Measurements from ENCODE around the gene ADAM10. TPM values are rescaled to one million over a fixed set of nuclear protein-coding genes. Genes with fewer than 3 reads are reported as not detected.

ADAM10 gene
- total RNA-seq, 1 donor from 2014 or later = 85.9 TPM

DNA sequence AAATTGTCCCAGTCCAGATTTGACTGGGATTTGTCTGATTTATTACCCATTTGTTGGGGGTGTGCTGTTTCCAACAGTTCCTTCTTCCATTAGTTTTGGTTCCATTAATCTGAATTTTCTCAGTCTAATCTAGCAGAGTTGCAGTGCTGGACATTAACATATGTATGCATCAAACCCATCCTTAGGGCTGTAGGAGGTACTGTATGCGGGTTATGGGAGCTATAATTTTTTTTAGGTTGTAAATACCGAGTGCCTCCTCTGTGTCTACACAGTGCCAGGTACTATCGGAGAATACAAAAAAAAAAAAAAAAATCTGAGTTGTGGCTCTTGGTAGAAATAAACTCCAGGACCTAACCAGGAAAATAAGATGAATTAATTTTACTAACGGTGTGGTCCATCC lies 183.9 kb downstream of the ADAM10 start:
- intact Hi-C loops (cut with DNase I) = no loop called here
- no peak for DNase-seq (ENCODE audit: low spot score)

- no peak for DNase-seq (ENCODE audit: low spot score)
- intact Hi-C loops (cut with DNase I) = no loop called here
These were observed 184.5 kb downstream of the ADAM10 start for GRCh38 chr15:58564981-58565380.

- intact Hi-C loops (cut with DNase I) = no loop called here
- DNase-seq (ENCODE audit: low spot score) = no peak
These were observed 187.4 kb downstream of the ADAM10 start for GRCh38 chr15:58562135-58562534.

DNA sequence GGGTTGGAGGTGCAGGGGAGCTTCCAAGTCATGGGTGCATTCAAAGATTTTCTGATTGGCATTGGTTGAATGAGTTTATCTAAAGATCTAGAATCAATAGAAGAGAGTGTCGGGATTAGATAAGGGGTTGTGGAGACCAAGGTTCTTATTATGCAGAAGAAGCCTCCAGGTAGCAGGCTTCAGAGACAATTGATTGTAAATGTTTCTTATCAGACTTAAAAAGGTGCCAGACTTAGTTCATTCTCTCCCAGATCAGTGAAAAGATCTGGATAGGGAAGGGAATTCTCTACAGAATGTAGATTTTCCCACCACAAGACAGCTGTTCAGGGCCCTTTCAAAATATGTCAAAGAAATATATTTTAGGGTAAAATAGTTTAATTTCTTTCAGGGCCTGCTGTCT lies 188.2 kb downstream of the ADAM10 start:
- intact Hi-C loops (cut with DNase I) = no loop called here
- no peak for DNase-seq (ENCODE audit: low spot score)

DNA sequence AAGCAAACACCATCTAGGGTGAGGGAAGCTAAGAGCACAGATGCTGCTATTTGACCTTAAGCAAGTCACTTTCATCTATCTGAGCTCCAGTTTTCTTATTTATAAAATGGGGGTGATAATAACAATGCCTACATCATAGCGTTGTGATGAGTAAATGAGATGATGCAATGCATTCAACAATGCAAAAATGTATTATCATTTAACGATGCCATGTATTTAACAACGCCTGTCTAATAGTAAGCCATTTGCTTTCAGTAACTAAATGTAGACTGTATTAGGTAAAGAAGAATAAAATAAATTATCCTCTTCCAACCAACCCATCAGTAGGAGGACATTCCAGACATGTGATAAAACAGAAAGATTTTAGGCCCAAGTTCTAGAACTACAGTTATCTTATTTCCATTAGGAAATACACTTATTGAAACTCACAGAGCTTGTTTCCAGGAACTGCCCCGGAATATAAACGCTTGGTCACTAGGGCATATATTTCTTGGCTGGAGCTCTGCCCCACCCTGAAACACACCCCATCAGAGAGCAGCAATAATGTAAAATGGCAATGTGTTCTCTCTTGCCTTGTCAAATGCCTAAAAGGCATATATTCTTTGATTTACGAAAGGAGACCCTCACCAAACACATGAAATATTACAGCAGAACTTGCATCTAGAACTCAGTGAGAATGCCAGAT lies 189.5 kb downstream of the ADAM10 start:
- DNase-seq (ENCODE audit: low spot score) = peak; percentile 22
- intact Hi-C loops (cut with DNase I) = no loop called here

- intact Hi-C loops (cut with DNase I) = no loop called here
- no peak for DNase-seq (ENCODE audit: low spot score)
These were observed 190.7 kb downstream of the ADAM10 start for GRCh38 chr15:58558777-58559176.

GRCh38 chr15:58556541-58556940 lies 193.0 kb downstream of the ADAM10 start:
- intact Hi-C loops (cut with DNase I) = no loop called here
- no peak for DNase-seq (ENCODE audit: low spot score)

GRCh38 chr15:58556028-58556361 lies 193.5 kb downstream of the ADAM10 start:
- peak; percentile 33 for DNase-seq (ENCODE audit: low spot score)
- intact Hi-C loops (cut with DNase I) = no loop called here

DNA sequence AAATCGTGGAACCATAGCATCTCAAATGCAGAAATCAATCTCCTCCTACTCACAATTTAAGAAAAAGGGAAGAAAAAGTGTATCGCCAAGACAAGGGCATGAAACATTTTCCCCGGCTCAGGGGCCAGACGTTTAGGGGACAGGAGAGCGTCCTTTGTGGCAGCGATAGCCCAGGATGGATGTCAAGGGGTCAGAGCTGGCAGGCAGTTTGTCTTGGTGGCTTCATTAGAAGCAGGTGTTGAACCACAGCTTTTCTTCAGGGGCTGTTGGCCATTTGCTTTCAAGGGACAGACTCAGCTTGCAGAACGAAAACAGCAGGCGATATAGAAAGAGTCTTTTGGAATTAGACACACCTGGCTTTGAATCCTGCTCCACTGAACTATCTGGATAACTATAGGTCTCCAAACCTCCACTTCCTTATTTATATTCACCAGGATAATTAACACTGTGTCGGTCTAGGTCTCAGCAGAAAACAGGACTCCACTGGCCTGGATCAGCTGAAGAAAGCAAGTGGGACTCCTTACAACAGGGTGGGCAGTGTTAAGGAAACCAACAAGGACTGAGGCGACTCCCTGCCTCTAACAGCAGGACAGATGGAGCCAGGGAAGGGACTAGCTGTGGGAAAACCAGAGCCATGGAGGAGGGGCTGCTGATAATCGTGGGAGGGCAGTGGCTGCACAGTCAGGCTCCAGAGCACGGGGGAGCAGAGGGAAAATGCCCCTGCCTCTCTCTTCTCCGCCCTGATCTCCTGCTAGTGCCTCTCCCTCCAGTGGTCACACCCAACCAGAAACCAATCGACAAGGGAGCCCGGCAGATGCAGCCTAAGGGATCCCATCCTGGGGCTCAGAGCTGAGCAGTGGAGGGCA lies 194.1 kb downstream of the ADAM10 start:
- DNase-seq (ENCODE audit: low spot score) = peak; percentile 65
- intact Hi-C loops (cut with DNase I) = no loop called here

- intact Hi-C loops (cut with DNase I) = no loop called here
- DNase-seq (ENCODE audit: low spot score) = peak; percentile 15
These were observed 194.7 kb downstream of the ADAM10 start for GRCh38 chr15:58554758-58555157.

DNA sequence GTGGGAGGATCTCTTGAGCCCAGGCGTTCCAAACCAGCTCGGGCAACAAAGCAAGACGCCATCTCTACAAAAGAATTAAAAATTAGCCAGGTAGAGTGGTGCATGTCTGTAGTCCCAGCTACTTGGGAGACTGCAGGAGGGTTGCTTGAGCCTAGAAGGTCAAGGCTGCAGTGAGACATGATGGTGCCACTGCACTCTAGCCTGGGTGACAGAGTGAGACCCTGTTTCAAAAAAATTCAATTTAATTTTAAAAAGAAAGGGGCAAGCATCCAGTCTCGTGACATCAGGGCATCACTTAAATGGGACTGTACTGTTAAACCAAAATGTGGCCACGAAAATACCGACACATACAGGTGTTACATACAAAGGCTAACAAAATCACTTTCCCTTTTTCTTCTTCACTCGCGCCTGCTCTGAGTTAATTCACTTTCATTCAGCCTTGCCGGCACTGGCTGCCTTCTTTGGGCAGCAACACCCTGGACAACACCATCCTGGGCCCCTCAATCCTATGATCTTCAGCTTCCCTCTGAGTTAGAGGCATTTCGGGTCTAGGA lies 196.1 kb downstream of the ADAM10 start:
- intact Hi-C loops (cut with DNase I) = no loop called here
- peak; percentile 54 for DNase-seq (ENCODE audit: low spot score)

DNA sequence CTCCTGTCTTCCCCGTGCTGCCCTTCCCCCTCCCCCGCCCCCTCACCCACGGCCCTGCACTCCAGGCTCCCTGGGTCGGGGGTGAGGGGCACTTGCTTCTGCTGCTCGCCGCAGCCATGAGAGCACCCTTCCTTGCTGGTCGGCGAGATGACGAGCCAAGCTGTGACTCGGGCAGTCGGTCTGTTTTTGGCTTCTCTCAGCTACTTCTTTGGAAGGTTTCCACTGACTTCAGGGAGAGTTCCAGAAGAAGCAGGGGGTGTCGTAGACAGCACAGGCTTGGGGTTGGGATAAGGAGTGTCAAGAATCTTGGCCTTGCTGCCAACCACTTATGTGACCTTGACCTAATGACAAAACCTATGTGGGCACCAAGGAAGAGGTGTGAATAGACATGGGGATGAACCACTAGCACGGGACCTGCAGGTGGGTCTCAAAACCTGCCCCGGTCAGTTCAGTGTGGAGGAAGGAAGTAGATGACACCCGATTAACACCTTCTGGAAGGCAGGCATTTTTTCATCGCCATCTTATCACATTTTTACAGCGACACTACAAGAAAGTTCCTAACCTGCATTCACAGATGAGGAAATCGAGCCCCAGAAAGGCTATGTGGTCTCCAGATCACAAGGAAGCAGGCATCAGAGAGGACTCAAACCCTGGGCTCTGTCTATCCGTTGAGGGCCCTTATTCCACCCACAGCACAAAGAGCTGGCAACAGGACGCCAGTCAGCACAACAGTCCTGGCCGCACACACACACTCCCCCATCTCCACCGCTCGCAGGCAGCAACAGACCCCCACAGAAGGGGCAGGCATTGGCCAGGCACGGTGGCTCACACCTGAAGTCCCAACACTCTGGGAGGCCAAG lies 196.8 kb downstream of the ADAM10 start:
- intact Hi-C loops (cut with DNase I) = no loop called here
- peak; percentile 38 for DNase-seq (ENCODE audit: low spot score)

DNA sequence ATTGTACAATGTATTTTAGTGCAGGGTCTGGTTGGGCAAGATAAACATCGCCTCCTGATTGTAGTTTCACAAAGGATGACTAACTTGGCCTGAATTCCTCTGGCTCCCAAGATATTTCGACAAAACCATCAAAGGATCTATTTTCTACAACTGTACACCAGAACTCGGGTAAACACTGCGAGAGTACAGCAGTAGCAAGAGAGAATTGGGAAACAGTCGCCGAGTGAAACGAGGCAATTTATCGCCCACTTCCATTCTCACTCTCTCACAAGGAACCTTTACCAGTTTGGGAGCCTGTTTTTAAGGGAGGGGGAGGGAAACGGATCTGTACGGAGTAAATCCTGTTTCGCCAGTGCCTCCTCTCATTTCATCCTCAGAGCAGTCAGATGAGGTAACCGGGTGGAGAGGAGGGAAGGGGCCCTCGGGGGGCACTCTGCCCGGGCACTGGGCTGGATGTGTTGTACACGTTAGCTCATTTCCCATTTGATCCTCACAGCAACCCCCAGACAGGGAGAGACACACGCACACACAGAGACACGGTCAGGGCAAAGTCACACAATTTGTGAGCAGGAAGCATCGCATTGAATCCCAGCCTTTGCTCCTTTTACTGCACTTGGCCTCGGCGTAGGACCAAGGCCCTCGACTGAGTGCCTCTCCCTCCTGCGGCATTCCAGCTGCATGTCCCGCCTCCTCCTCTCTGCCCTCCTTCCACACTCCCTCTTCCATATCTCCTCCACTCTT lies 197.6 kb downstream of the ADAM10 start:
- DNase-seq (ENCODE audit: low spot score) = peak; percentile 62
- intact Hi-C loops (cut with DNase I) = no loop called here

DNA sequence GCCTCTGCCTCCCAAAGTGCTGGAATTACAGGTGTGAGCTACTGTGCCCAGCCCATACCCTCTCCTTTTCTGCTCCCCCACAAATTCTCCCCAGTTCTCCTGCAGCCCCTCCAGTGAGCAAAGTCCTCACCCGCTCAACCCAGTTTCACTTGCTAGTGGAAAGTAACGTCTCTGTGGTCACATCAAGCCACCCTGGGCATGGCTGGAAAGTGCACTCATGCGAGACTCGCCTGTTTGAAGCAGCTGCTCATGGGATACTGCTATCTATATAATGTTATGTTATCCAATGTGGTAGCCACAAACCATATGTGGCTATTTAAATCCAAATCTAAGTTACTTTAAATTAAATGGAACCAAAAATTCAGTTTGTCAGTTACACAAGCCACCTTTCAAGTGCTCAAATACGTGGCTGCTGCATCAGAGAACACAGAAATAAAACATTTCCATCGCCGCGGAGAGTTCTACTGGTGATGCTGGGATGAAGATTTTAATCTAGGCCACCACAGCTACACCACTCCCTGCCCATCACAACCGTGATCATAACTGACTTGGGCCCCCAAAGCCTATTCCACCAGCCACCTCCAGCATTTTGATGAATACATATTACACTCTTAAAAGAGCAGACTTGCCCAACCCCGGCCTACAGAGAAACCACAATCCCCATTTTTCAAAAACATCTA lies 198.3 kb downstream of the ADAM10 start:
- intact Hi-C loops (cut with DNase I) = no loop called here
- peak; percentile 63 for DNase-seq (ENCODE audit: low spot score)

- DNase-seq (ENCODE audit: low spot score) = peak; percentile 51
- intact Hi-C loops (cut with DNase I) = loop anchor here (5.0 kb wide), 1 partner anchor 107 kb away; no protein-coding TSS in a partner anchor
These were observed 199.8 kb downstream of the ADAM10 start for GRCh38 chr15:58549785-58550074.

- peak; percentile 55 for DNase-seq (ENCODE audit: low spot score)
These were observed 200.3 kb downstream of the ADAM10 start for GRCh38 chr15:58549013-58549784.

GRCh38 chr15:58548308-58549012 lies 201.0 kb downstream of the ADAM10 start:
- DNase-seq (ENCODE audit: low spot score) = peak; percentile 68
- intact Hi-C loops (cut with DNase I) = loop anchor here (5.0 kb wide), 1 partner anchor 106 kb away; no protein-coding TSS in a partner anchor

More at GRCh38 chr15:58549013-58549784, 200.3 kb downstream of the ADAM10 start:
- intact Hi-C loops (cut with DNase I) = loop anchor here (5.0 kb wide), 1 partner anchor 107 kb away; no protein-coding TSS in a partner anchor
